Smooth muscle cell (in vitro differentiated cells): ENCODE data around the gene STPG2. TPM values are rescaled to one million over a fixed set of nuclear protein-coding genes. Genes with fewer than 3 reads are reported as not detected.

Experiments
- DNase-seq: peaks from one replicate; lab custom pipeline; 2025; ENCODE audit not compliant: unreplicated experiment; lab: John Stamatoyannopoulos, UW
- H2AFZ ChIP-seq: fragments of 200-600 bp; sonication (generic); 2 replicates; pipeline ENCODE4 v1.6.0; 2016; ENCODE audit warnings: antibody characterized with exemption, low read depth, mild to moderate bottlenecking
- H3F3A ChIP-seq: fragments of 200-600 bp; sonication (generic); 2 replicates; pipeline ENCODE4 v1.6.0; 2017; ENCODE audit warnings: antibody characterized with exemption, low read depth
- H3K27ac ChIP-seq: fragments of 200-600 bp; sonication (generic); 2 replicates; pipeline ENCODE4 v1.5.1; 2016; ENCODE audit warnings: low read depth, mild to moderate bottlenecking
- H3K27me3 ChIP-seq: fragments of 200-600 bp; sonication (generic); 2 replicates; pipeline ENCODE4 v1.6.1; 2016; ENCODE audit warnings: low read depth, mild to moderate bottlenecking
- H3K36me3 ChIP-seq: fragments of 200-600 bp; sonication (generic); 2 replicates; pipeline ENCODE4 v1.5.1; 2016; ENCODE audit warnings: low read depth
- H3K4me1 ChIP-seq: fragments of 200-600 bp; sonication (generic); 2 replicates; pipeline ENCODE4 v1.5.1; 2016; ENCODE audit warnings: low read depth
- H3K4me2 ChIP-seq: fragments of 200-600 bp; sonication (generic); 2 replicates; pipeline ENCODE4 v1.6.0; 2016; ENCODE audit warnings: mild to moderate bottlenecking
- H3K4me3 ChIP-seq: fragments of 200-600 bp; sonication (generic); 2 replicates; pipeline ENCODE4 v1.5.1; 2016; ENCODE audit warnings: mild to moderate bottlenecking
- H3K79me2 ChIP-seq: fragments of 200-600 bp; sonication (generic); 2 replicates; pipeline ENCODE4 v1.6.0; 2016; ENCODE audit warnings: low read depth, mild to moderate bottlenecking
- H3K9ac ChIP-seq: fragments of 200-600 bp; sonication (generic); 2 replicates; pipeline ENCODE4 v1.6.0; 2016; ENCODE audit warnings: low read depth
- H3K9me3 ChIP-seq: fragments of 200-600 bp; sonication (generic); replicated peaks from 2 replicates; pipeline ENCODE4 v1.5.1; 2016; ENCODE audit warnings: low read depth
- H4K20me1 ChIP-seq: fragments of 200-600 bp; sonication (generic); 2 replicates; pipeline ENCODE4 v1.6.0; 2016; ENCODE audit warnings: low read depth
- WGBS: methylation state at CpG from one replicate; pipeline ENCODE4 v1.1.7; 2016; ENCODE audit warnings: low lambda C conversion rate; 5-methylcytosine and 5-hydroxymethylcytosine counted together
- polyA plus RNA-seq: library from polyadenylated mRNA; unstranded; fragments of >200 nt; fragmentation: Nextera tagmentation; extraction: Ambion mirVana; gene quantifications from 2 replicates; pipeline ENCODE4 v1.2.1, GENCODE V29; 2016
- total RNA-seq: library from RNA; depleted of rRNA; stranded (reverse); fragments of >200 nt; gene quantifications from 2 replicates; pipeline ENCODE4 v1.2.3, GENCODE V29; 2014
- TF ChIP-seq, protein P1 (sequence below): fragments of 200-600 bp; sonication (generic); IDR thresholded peaks from 2 replicates; pipeline ENCODE4 v1.5.1; 2017; ENCODE audit warnings: borderline replicate concordance, mild to moderate bottlenecking, antibody characterized with exemption; ENCODE audit not compliant: insufficient read depth, poor library complexity, severe bottlenecking

Gene STPG2
- total and polyA plus RNA-seq, 2 experiments from 2014 or later: 0.09 to 0.31 TPM

DNA sequence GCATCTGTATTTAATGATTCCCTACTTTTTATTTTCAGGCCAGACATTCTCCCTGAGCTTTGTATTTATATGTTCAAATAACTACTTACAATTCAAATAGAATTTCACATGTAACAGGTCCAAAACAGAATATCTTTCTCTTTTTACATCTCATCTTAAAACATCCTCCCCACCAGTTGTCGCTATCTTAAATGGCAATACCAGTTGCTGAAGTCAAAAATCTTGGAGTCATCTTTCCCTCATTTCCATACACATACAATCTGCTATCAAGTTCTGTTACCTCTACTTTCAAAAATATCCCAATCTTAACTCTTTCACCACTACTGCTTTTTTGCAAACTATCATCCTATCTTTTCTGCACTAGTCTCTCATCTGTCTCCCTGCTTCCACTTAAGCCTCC is 330.5 kb downstream of the STPG2 start:
- Histone ChIP-seq H3K4me2 (no peak overlapping the region), H3K27ac (no peak overlapping the region), H3K36me3 (no peaks in the 10 kb centered on the region), H2AFZ (no peak overlapping the region), H3K9me3 (no peaks in the 10 kb centered on the region), H4K20me1 (no peaks in the 10 kb centered on the region), H3K27me3 (no peaks in the 10 kb centered on the region), H3F3A (no peaks in the 10 kb centered on the region), H3K4me3 (no peak overlapping the region), H3K9ac (no peak overlapping the region), H3K79me2 (no peaks in the 10 kb centered on the region), H3K4me1 (no peaks in the 10 kb centered on the region)
- WGBS: 100% methylated on average over 1 of the region's 1 CpG
- DNase-seq: no peak
- TF ChIP-seq, protein P1, sequence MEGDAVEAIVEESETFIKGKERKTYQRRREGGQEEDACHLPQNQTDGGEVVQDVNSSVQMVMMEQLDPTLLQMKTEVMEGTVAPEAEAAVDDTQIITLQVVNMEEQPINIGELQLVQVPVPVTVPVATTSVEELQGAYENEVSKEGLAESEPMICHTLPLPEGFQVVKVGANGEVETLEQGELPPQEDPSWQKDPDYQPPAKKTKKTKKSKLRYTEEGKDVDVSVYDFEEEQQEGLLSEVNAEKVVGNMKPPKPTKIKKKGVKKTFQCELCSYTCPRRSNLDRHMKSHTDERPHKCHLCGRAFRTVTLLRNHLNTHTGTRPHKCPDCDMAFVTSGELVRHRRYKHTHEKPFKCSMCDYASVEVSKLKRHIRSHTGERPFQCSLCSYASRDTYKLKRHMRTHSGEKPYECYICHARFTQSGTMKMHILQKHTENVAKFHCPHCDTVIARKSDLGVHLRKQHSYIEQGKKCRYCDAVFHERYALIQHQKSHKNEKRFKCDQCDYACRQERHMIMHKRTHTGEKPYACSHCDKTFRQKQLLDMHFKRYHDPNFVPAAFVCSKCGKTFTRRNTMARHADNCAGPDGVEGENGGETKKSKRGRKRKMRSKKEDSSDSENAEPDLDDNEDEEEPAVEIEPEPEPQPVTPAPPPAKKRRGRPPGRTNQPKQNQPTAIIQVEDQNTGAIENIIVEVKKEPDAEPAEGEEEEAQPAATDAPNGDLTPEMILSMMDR: no peak

DNA sequence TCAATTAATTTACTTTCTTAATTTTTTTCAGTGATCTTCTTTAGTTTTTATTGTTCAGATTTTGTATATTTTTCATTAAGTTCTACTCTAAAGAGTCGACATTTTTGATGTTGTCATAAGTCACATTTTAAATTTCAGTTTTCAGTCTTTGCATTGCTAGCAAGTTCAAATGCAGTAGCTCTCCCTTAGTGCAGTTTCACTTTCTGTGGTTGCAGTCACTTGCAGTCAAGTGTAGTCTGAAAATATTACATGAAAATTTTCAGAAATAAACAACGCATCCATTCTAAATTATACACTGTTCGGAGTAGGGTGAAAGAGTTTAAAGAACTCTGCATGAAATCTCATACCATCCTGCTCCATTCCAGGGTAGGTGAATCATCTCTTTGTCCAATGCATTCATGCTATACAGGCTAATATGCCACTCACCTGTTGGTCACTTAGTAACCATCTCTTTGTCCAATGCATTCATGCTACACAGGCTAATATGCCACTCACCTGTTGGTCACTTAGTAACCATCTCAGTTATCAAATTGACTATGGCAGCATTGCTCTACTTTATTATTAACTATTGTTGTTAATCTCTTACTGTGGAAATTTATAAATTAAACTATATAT is 356.9 kb downstream of the STPG2 start:
- H3K27ac ChIP-seq: no peak overlapping the region
- no peak overlapping the region for H3K9ac ChIP-seq
- H3K36me3 ChIP-seq: no peaks in the 10 kb centered on the region
- H2AFZ ChIP-seq: no peak overlapping the region
- H3F3A ChIP-seq: no peaks in the 10 kb centered on the region
- no peak overlapping the region for H3K4me2 ChIP-seq
- 91% methylated on average over 3 of the region's 3 CpGs for WGBS
- no peak overlapping the region for H3K4me3 ChIP-seq
- no peaks in the 10 kb centered on the region for H3K79me2 ChIP-seq
- no peaks in the 10 kb centered on the region for H3K4me1 ChIP-seq
- TF ChIP-seq, protein P1: no peak
- DNase-seq: no peak
- no peaks in the 10 kb centered on the region for H3K9me3 ChIP-seq
- H4K20me1 ChIP-seq: no peaks in the 10 kb centered on the region
- H3K27me3 ChIP-seq: no peaks in the 10 kb centered on the region

DNA sequence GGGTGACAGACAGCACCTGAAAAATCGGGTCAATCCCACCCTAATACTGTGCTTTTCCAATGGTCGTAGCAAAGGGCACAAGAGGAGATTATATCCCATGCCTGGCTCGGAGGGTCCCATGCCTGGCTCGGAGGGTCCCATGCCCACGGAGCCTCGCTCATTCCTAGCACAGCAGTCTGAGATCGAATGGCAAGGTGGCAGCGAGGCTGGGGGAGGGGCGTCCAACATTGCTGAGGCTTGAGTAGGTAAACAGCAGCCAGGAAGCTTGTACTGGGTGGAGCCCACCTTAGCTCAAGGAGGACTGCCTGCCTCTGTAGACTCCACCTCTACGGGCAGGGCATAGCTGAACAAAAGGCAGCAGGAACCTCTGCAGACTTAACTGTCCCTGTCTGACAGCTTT is 365.1 kb downstream of the STPG2 start:
- H3K9me3 ChIP-seq: no peaks in the 10 kb centered on the region
- no peak overlapping the region for H3K27ac ChIP-seq
- WGBS: 93% methylated on average over 10 of the region's 10 CpGs
- no peaks in the 10 kb centered on the region for H3K79me2 ChIP-seq
- no peak overlapping the region for H3K4me3 ChIP-seq
- no peaks in the 10 kb centered on the region for H3K27me3 ChIP-seq
- H3K36me3 ChIP-seq: no peaks in the 10 kb centered on the region
- TF ChIP-seq, protein P1: no peak
- H3K4me2 ChIP-seq: no peak overlapping the region
- no peak overlapping the region for H2AFZ ChIP-seq
- no peak overlapping the region for H3K9ac ChIP-seq
- DNase-seq: no peak
- H3K4me1 ChIP-seq: no peaks in the 10 kb centered on the region
- no peaks in the 10 kb centered on the region for H4K20me1 ChIP-seq
- H3F3A ChIP-seq: no peaks in the 10 kb centered on the region

DNA sequence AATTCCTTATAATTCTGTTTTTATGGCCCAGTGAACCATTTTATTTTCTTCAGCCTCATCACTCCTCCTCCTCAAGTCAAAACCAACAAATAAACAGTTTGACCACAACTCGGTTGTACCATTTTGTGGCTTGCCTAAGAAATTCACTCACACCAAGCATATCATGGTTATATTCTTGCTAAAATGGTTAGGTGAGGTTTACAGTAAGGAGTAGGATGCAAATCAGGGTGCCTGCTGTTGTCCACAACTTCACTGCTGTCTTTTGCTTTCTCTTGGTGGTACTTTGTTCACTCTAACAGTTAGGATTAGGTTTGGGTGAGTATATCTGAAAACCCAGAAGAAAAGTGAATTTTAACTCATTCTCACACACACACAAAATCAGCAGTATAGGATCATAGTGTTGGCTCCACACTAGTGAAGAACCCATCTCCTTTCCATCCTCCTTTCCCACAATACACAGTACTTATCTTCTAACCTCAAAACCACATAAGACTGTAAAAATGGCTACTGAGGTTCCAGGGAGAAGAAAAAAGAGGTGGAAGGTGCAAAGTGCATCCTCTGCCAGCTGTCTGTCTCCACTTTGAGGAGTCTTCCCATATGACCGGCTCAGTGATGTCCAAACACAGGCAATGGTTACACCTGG is 368.8 kb downstream of the STPG2 start:
- H3K27ac ChIP-seq: no peak overlapping the region
- 80% methylated on average over 2 of the region's 2 CpGs for WGBS
- no peaks in the 10 kb centered on the region for H3K4me1 ChIP-seq
- DNase-seq: no peak
- H3K9ac ChIP-seq: no peak overlapping the region
- no peaks in the 10 kb centered on the region for H3F3A ChIP-seq
- no peaks in the 10 kb centered on the region for H3K9me3 ChIP-seq
- TF ChIP-seq, protein P1: no peak
- H2AFZ ChIP-seq: no peak overlapping the region
- H3K79me2 ChIP-seq: no peaks in the 10 kb centered on the region
- H3K4me2 ChIP-seq: no peak overlapping the region
- no peaks in the 10 kb centered on the region for H3K36me3 ChIP-seq
- H3K4me3 ChIP-seq: no peak overlapping the region
- H4K20me1 ChIP-seq: no peaks in the 10 kb centered on the region
- H3K27me3 ChIP-seq: no peaks in the 10 kb centered on the region
